GM21390 (cell line): ENCODE measurements around the gene RB1.
A peak's percentile ranks its signal among the peaks of the same experiment; 100 is the strongest.
"Not testable (repeated sequence)": the region's sequence is repeated elsewhere in the genome, so short reads cannot be mapped to it uniquely, and the experiment has no call there.

Source experiments
- ATAC-seq: cut with Tn5 transposase; IDR thresholded peaks from one replicate; pipeline ENCODE4 v1.9.1; 2021; ENCODE audit not compliant: unreplicated experiment

The RB1 gene

GRCh38 chr13:48297131-48297786 lies 6.3 kb upstream of the RB1 start:
- ATAC-seq = no peak

DNA sequence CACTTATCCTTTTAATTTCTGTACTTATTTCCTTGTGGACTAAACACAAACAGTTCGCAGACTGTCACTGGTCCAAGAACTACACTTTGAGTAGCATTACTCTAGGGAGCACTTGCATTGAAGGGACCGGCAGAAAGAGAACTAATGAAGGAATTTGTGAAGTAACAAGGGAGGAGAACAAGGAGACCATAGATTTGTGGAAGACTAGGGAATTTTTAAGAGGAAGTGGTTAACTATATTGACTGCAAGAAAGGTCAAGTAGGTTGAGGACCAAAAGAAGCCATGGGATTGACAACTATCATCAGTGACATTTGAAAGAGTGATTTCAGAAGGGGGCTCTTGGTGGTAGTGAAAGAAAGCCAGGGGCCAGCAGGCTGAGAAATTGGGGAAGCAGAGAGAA lies 4.0 kb upstream of the RB1 start:
- ATAC-seq = no peak

- peak; percentile 12 for ATAC-seq
Observed at GRCh38 chr13:48302871-48303358, 636 bp upstream of the RB1 start.

DNA sequence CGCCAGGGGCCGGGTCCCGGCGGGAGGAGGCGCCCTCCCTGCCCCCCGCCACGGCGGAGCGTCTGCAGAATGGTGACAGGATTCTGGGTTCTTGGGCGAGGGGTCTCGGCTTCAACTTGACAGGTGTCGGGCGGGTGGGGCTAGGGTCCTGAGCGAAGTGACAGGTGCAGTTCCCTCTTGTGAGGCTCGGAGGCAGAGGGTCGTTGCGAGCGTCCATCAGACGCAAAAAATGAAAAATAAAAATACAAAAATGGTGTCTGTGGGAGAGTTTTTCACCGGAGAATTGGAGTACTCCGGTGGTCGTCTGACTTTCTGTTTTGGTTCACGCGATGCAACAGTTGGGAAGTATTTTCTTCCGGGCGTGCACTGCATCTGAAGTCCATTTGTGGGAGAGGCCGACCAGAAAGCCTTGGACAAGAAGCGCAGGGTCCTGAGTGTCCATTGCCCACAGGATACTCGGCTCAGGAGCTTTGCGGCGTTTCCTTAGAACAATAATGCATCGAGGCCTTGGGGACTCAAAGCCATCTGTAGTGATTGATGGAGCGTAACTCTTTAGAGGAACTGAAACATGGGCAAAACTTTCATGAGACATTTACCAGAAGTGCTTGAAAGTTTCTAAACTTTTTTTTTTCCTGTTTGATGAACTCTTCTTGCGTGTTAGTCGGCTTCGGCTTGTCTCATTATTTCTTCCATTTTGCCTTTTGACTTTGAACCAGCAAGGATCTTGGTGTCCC lies 759 bp downstream of the RB1 start:
- ATAC-seq = peak; percentile 76

- ATAC-seq = no peak
Observed at GRCh38 chr13:48311223-48311622, 7.7 kb downstream of the RB1 start.

- ATAC-seq = no peak
Observed at GRCh38 chr13:48315969-48316650, 12.6 kb downstream of the RB1 start.

- no peak for ATAC-seq
Observed at GRCh38 chr13:48316826-48317510, 13.4 kb downstream of the RB1 start.

GRCh38 chr13:48317511-48318376 lies 14.2 kb downstream of the RB1 start:
- no peak for ATAC-seq

- no peak for ATAC-seq
Observed at GRCh38 chr13:48318377-48318811, 14.8 kb downstream of the RB1 start.

- no peak for ATAC-seq
Observed at GRCh38 chr13:48318821-48319511, 15.4 kb downstream of the RB1 start.

DNA sequence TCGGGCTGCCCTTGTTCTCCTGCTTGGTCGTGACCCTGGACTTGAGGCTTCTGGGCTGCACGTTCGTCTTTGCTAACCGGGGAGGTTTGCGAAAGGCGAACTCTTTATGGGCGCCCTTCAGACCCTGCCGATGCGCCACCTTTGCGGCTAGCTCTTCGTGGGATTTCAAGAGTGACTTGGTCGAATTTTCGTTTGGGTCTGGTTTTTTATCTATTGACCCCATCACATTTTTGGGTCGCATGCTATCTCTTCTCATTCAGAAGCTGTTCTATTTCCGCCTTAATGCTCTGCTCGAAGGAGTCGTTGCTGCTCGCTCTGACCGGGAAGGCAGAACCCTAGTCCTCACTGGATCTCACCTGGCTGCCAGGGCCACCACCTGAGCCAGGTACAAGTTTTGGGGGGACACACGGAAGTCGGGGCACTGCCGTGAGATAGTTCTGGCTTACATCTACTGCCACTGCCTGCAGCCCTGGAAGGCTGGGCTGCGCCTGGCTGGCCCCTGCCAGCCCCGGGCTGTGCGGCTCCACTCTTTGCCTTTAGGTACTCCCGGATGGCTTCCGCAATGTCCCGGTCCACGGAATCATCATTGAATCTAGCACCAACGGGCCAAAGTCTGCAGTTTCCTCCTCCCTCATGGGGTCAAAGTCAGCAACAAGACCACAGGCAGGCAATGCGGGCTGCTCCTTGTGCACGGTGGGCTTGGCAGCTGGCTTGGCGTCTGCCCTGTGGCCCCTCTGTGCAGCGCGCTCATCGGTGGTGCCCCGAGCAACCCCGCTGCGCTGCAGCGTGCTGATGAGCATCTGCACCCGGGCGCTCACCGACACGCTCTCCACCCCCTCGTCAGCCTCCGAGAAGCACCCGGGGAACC lies 16.2 kb downstream of the RB1 start:
- no peak for ATAC-seq

DNA sequence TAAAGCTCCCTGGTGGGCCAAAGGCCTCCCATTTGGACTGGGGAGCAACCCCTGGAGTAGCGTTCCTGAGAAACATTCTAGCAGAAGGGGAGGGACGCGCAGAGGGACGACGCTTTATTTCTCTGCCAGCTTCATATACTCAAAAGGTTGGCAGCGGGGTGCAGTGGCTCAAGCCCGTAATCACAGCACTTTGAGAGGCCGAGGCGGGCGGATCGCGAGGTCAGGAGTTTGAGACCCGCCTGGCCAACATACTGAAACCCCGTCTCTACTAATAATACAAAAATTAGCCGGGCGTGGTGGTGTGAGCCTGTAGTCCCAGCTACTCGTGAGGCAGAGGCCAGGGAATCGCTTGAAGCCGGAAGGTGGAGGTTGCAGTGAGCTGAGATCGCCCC lies 16.8 kb downstream of the RB1 start:
- ATAC-seq = no peak

- ATAC-seq = no peak
Observed at GRCh38 chr13:48320891-48321510, 17.4 kb downstream of the RB1 start.

DNA sequence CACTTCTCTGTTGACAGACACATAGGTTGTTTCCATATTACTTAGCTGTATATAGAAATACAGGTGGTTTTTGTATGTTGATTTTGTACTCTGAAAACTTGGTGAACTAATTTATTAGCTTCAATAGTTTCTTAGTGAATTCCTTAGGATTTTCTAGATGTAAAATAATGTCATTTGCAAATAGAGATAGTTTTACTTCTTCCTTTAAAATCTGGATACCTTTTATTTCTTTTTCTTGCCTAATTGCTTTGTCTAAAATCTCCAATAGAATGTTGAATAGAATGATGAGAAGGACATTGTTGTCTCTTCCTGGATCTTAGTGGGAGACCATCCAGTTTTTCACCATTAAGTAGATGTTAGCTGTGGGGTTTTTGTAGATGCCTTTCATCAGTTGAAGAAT lies 18.7 kb downstream of the RB1 start:
- ATAC-seq = no peak

GRCh38 chr13:48333976-48334375 lies 30.4 kb downstream of the RB1 start:
- no peak for ATAC-seq

DNA sequence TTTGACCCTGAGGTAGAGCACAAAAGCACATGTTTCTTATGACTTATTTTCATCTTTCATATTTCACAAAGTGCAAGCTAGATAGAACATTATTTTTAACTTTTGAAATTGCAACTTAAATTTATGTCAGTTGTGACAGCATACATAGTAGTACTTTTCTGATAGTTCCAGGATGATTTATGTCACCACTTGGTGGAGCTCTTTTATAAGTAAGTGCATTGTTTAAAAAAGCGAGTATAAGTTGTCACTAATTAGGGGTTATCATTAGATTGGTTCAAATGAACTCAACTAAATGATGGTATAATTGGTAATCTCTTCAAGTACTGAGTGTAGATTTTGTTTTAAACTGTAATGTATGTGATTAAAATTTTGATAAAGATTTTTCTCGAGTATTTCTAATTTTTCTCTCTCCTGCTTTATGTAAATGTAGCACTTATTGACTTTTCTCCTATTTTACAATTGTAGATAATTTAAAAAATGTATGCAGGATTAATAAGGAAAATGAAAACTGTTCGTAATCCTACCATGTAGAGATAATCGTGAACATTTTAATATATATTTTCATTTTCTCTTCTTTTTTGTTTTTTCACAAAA lies 31.1 kb downstream of the RB1 start:
- no peak for ATAC-seq

DNA sequence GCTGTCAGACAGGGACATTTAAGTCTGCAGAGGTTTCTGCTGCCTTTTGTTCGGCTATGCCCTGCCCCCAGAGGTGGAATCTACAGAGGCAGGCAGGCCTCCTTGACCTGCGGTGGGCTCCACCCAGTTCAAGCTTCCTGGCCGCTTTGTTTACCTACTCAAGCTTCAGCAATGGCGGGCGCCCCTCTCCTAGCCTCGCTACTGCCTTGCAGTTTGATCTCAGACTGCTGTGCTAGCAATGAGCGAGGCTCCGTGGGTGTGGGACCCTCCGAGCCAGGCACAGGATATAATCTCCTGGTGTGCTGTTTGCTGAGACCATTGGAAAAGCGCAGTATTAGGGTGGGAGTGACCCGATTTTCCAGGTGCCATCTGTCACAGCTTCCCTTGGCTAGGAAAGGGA lies 35.6 kb downstream of the RB1 start:
- not testable (repeated sequence) for ATAC-seq

DNA sequence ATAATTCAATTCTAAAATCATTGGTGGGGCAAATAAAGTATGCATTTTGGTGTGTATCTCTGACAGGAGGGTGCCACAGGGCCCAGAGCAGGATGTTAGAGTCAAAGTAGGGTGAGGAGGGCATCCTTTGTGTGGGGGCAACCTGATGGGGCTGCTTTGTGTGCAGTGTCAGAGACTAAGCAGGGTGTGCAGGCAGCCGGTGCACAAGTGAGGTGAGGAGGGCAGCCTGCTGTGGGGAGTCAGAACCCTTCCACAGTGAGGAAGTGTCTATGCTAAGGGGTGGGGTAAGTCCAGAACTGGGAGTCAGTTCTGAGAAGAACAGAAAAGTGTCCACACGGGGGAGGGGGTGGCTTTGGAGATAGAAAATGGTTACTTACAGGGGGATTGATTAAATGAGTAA lies 40.7 kb downstream of the RB1 start:
- no peak for ATAC-seq
